ENCODE data around the gene SCN11A. TPM values are rescaled to one million over a fixed set of nuclear protein-coding genes. Genes with fewer than 3 reads are reported as not detected.

SCN11A gene
- total RNA-seq, 1 experiment from 2014 or later = 0.05 TPM

- no peak overlapping the region for H3K9ac ChIP-seq (ENCODE audit: low read length)
- H4K20me1 ChIP-seq (ENCODE audit: insufficient read depth) = no peaks in the 10 kb centered on the region
- no peak overlapping the region for H3K4me2 ChIP-seq (ENCODE audit: low read length)
- no peak overlapping the region for H3K4me3 ChIP-seq (replicated peaks in 1 of 2; ENCODE audit: low read depth in 1 of 2, low read length in 2 of 2)
- ChIA-PET POLR2A (no interaction called here), CTCF (no interaction called here), RAD21 (ENCODE audit: low non-redundant PET in 1 of 2, low total read pairs in 2 of 2, uncharacterized antibody in 2 of 2, unreplicated experiment in 2 of 2) (no interaction called here)
- H3K9me2 ChIP-seq (ENCODE audit: insufficient read depth) = no peaks in the 10 kb centered on the region
- TF ChIP-seq CTCF (IDR thresholded peaks at IDR 0.05 in 2 of 3, conservative IDR thresholded peaks at IDR 0.05 in 1 of 3; ENCODE audit: borderline replicate concordance in 1 of 3, insufficient read depth in 1 of 3, low read depth in 2 of 3, low read length in 2 of 3) (no peak), TCF7L2 (IDR thresholded peaks at IDR 0.05; ENCODE audit: borderline replicate concordance, extremely low read depth, insufficient read depth, insufficient read length) (no peak), REST (IDR thresholded peaks at IDR 0.05; ENCODE audit: low read depth) (no peak), CBX3 (IDR thresholded peaks at IDR 0.05; ENCODE audit: low read depth) (no peak), EZH2 (IDR thresholded peaks at IDR 0.05) (no peak), RAD21 (IDR thresholded peaks at IDR 0.05; ENCODE audit: low read depth) (no peak), ATF3 (IDR thresholded peaks at IDR 0.05) (no peak), SIN3A (IDR thresholded peaks at IDR 0.05; ENCODE audit: low read depth) (no peak), ZNF274 (IDR thresholded peaks at IDR 0.05; ENCODE audit: low read depth, low read length) (no peak), EZH2phosphoT487 (IDR thresholded peaks at IDR 0.05; ENCODE audit: borderline replicate concordance) (no peak), JUND (IDR thresholded peaks at IDR 0.05) (no peak), SRF (IDR thresholded peaks at IDR 0.05; ENCODE audit: low read depth) (no peak)
- TF ChIP-seq, protein P1, sequence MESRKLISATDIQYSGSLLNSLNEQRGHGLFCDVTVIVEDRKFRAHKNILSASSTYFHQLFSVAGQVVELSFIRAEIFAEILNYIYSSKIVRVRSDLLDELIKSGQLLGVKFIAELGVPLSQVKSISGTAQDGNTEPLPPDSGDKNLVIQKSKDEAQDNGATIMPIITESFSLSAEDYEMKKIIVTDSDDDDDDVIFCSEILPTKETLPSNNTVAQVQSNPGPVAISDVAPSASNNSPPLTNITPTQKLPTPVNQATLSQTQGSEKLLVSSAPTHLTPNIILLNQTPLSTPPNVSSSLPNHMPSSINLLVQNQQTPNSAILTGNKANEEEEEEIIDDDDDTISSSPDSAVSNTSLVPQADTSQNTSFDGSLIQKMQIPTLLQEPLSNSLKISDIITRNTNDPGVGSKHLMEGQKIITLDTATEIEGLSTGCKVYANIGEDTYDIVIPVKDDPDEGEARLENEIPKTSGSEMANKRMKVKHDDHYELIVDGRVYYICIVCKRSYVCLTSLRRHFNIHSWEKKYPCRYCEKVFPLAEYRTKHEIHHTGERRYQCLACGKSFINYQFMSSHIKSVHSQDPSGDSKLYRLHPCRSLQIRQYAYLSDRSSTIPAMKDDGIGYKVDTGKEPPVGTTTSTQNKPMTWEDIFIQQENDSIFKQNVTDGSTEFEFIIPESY (IDR thresholded peaks at IDR 0.05; ENCODE audit: extremely low read depth, insufficient replicate concordance, low read length) = no peak
- H3K27me3 ChIP-seq (ENCODE audit: insufficient read depth, low read length) = no peaks in the 10 kb centered on the region
- no TSS peak for BruUV-seq (replicated peaks)
- no peaks in the 10 kb centered on the region for H3K9me3 ChIP-seq (ENCODE audit: control insufficient read depth in 1 of 2, insufficient read depth in 1 of 2, low read depth in 1 of 2, low read length in 2 of 2)
- DNase-seq (ENCODE audit: low read depth, low spot score) (no peak), ATAC-seq (no peak)
- H3K36me3 ChIP-seq (ENCODE audit: control insufficient read depth in 1 of 2, insufficient read depth in 2 of 2, low read length in 2 of 2) = peaks cover 6 to 23% of the 10 kb centered on the region in 2 experiments; a peak in 3 of 4 replicates
- H2AFZ ChIP-seq (ENCODE audit: low read depth, low read length, poor library complexity, severe bottlenecking) = no peak overlapping the region
- no peaks in the 10 kb centered on the region for H3K4me1 ChIP-seq (ENCODE audit: control insufficient read depth in 1 of 2, insufficient read depth in 2 of 2, low read length in 2 of 2)
- H3K27ac ChIP-seq (ENCODE audit: low read depth, low read length) = no peak overlapping the region
- intact Hi-C loops (cut with micrococcal nuclease) = no loop called here
- peaks cover under 1% of the 10 kb centered on the region; the same call in 1 of the 2 replicates for H3K79me2 ChIP-seq (ENCODE audit: insufficient read depth, low read length)
These were observed 47.5 kb upstream of the SCN11A start for GRCh38 chr3:39099242-39099641.
